MCF 10A (cell line): ENCODE data around the gene PDZD7. TPM values are rescaled to one million over a fixed set of nuclear protein-coding genes. Genes with fewer than 3 reads are reported as not detected.
"Not testable (repeated sequence)": the region's sequence is repeated elsewhere in the genome, so short reads cannot be mapped to it uniquely, and the experiment has no call there.

Experiments used
- BruUV-seq: library from RNA; stranded (reverse); fragments of 400-500 nt; replicated peaks from 2 replicates; lab custom pipeline; 2021; lab: Mats Ljungman, UMichigan
- CTCF ChIA-PET: fragments of 300-600 bp; sonication (Branson Sonifier 250); formaldehyde crosslinking; extraction: SDS; loops from one replicate; lab custom pipeline; 2021; ENCODE audit warnings: antibody characterized with exemption, inconsistent platforms; lab: Yijun Ruan, JAX
- POLR2A ChIA-PET: fragments of 300-600, 350-650 bp; sonication (Branson Sonifier 250); formaldehyde crosslinking; extraction: SDS; loops from one replicate; lab custom pipeline; 2020; ENCODE audit warnings: antibody characterized with exemption, inconsistent platforms; lab: Yijun Ruan, JAX
- DNase-seq: peaks from one replicate; pipeline ENCODE4 v3.0.0-alpha.2; 2018; ENCODE audit not compliant: unreplicated experiment
- H3K27ac Mint-ChIP-seq: one replicate; pipeline ENCODE4 v1.8.0; 2022; ENCODE audit warnings: mild to moderate bottlenecking, low read depth, mixed read lengths; ENCODE audit not compliant: unreplicated experiment
- H3K27me3 Mint-ChIP-seq: one replicate; pipeline ENCODE4 v1.8.0; 2022; ENCODE audit warnings: mixed read lengths; ENCODE audit not compliant: insufficient read depth, unreplicated experiment
- H3K36me3 Mint-ChIP-seq: one replicate; pipeline ENCODE4 v1.8.0; 2022; ENCODE audit warnings: mild to moderate bottlenecking, moderate library complexity, mixed read lengths; ENCODE audit not compliant: insufficient read depth, unreplicated experiment
- H3K4me1 Mint-ChIP-seq: one replicate; pipeline ENCODE4 v1.8.0; 2022; ENCODE audit warnings: mixed read lengths; ENCODE audit not compliant: insufficient read depth, unreplicated experiment
- H3K4me3 Mint-ChIP-seq: one replicate; pipeline ENCODE4 v1.8.0; 2022; ENCODE audit warnings: mild to moderate bottlenecking, moderate library complexity, mixed read lengths; ENCODE audit not compliant: unreplicated experiment
- H3K9me3 Mint-ChIP-seq: one replicate; pipeline ENCODE4 v1.8.0; 2022; ENCODE audit warnings: mixed read lengths; ENCODE audit not compliant: unreplicated experiment
- intact Hi-C: fragments of 100-400 bp; cut with micrococcal nuclease; formaldehyde crosslinking; loops from 2 replicates; pipeline ENCODE4 v1.14.1; 2022
- total RNA-seq: library from RNA; stranded (reverse); gene quantifications from 2 replicates; pipeline ENCODE4 v1.2.3, GENCODE V29; 2022
- TF ChIP-seq, protein P1 (sequence below): fragments of 200-600 bp; IDR thresholded peaks from one replicate; pipeline ENCODE4 v1.8.0; 2022; ENCODE audit warnings: antibody characterized with exemption, mild to moderate bottlenecking; ENCODE audit not compliant: unreplicated experiment

Gene PDZD7
- total RNA-seq, 1 experiment from 2014 or later: 0.58 TPM

GRCh38 chr10:101035916-101036702 is 5.2 kb upstream of the PDZD7 start:
- Mint-ChIP-seq H3K27me3 (no peaks in the 10 kb centered on the region), H3K27ac (no peak overlapping the region), H3K4me1 (peaks cover 22% of the 10 kb centered on the region), H3K9me3 (no peaks in the 10 kb centered on the region), H3K4me3 (no peak overlapping the region), H3K36me3 (peaks cover 31% of the 10 kb centered on the region)
- no peak for DNase-seq
- ChIA-PET CTCF (interaction anchor here (0.6 to 13.2 kb wide), 3 partner anchors 9 to 43 kb away, joined by 3 to 234 read pairs (median 3); partner anchors contain the start of gene KAZALD1), POLR2A (interaction anchor here (0.6 kb wide), 1 partner anchor 1092 kb away, joined by 3 read pairs; no protein-coding TSS in a partner anchor)
- intact Hi-C loops: no loop called here
- TF ChIP-seq, protein P1, sequence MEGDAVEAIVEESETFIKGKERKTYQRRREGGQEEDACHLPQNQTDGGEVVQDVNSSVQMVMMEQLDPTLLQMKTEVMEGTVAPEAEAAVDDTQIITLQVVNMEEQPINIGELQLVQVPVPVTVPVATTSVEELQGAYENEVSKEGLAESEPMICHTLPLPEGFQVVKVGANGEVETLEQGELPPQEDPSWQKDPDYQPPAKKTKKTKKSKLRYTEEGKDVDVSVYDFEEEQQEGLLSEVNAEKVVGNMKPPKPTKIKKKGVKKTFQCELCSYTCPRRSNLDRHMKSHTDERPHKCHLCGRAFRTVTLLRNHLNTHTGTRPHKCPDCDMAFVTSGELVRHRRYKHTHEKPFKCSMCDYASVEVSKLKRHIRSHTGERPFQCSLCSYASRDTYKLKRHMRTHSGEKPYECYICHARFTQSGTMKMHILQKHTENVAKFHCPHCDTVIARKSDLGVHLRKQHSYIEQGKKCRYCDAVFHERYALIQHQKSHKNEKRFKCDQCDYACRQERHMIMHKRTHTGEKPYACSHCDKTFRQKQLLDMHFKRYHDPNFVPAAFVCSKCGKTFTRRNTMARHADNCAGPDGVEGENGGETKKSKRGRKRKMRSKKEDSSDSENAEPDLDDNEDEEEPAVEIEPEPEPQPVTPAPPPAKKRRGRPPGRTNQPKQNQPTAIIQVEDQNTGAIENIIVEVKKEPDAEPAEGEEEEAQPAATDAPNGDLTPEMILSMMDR: no peak
- no TSS peak for BruUV-seq

DNA sequence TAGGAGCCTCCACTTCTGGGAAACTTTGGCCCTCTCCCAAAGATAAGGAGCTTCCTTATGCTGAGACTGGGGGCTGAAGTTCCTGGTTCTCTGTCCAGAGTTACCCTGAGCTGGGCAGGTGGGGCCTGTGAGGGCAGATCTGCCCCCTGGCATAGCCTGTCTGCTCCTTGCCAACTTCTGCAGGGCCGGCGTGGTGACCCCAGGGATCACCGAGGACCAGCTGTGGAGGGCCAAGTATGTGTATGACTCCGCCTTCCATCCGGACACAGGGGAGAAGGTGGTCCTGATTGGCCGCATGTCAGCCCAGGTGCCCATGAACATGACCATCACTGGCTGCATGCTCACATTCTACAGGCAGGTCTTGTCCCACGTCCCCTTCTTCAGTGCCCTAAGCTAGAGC is 4.4 kb upstream of the PDZD7 start:
- CTCF ChIA-PET: interaction anchor here (0.6 to 13.2 kb wide), 4 partner anchors 7 to 42 kb away, joined by 3 to 234 read pairs (median 4); partner anchors contain the start of gene KAZALD1

GRCh38 chr10:101034404-101034803 is 3.5 kb upstream of the PDZD7 start:
- ChIA-PET CTCF (interaction anchor here (0.6 to 13.2 kb wide), 4 partner anchors 8 to 33 kb away, joined by 3 to 234 read pairs (median 4); partner anchors contain the start of gene KAZALD1), POLR2A (interaction anchor here (0.7 to 4.4 kb wide), 3 partner anchors 8 to 858 kb away, joined by 3 to 82 read pairs (median 3); no protein-coding TSS in a partner anchor)
- DNase-seq, H3K4me3 Mint-ChIP-seq, H3K27me3 Mint-ChIP-seq, BruUV-seq, H3K27ac Mint-ChIP-seq, H3K9me3 Mint-ChIP-seq: not testable (repeated sequence)
- Mint-ChIP-seq H3K36me3 (peaks cover 28% of the 10 kb centered on the region), H3K4me1 (peaks cover 19% of the 10 kb centered on the region)
- intact Hi-C loops: loop anchor here (5.0 kb wide), 1 partner anchor 33 kb away; no protein-coding TSS in a partner anchor

More for the DNA sequence above, 4.4 kb upstream of the PDZD7 start:
- no TSS peak for BruUV-seq
- no peak for DNase-seq
- intact Hi-C loops: no loop called here
- H3K27ac Mint-ChIP-seq: no peak overlapping the region
- TF ChIP-seq, protein P1: no peak
- H3K4me1 Mint-ChIP-seq: peaks cover 19% of the 10 kb centered on the region
- H3K4me3 Mint-ChIP-seq: no peak overlapping the region
- no peaks in the 10 kb centered on the region for H3K9me3 Mint-ChIP-seq
- POLR2A ChIA-PET: interaction anchor here (0.6 to 0.8 kb wide), 2 partner anchors 858 to 1093 kb away, joined by 3 read pairs; no protein-coding TSS in a partner anchor
- no peaks in the 10 kb centered on the region for H3K27me3 Mint-ChIP-seq
- peaks cover 28% of the 10 kb centered on the region for H3K36me3 Mint-ChIP-seq

GRCh38 chr10:101033276-101033675 is 2.3 kb upstream of the PDZD7 start:
- Mint-ChIP-seq H3K27me3 (no peaks in the 10 kb centered on the region), H3K27ac (peak overlapping the region; percentile 94), H3K9me3 (no peaks in the 10 kb centered on the region), H3K4me1 (peaks cover 30% of the 10 kb centered on the region), H3K36me3 (peaks cover 22% of the 10 kb centered on the region), H3K4me3 (peak overlapping the region; percentile 93)
- DNase-seq: no peak
- TF ChIP-seq, protein P1: no peak
- ChIA-PET CTCF (interaction anchor here (1.0 to 13.2 kb wide), 5 partner anchors 8 to 33 kb away, joined by 3 to 234 read pairs (median 14); partner anchors contain the start of gene KAZALD1), POLR2A (interaction anchor here (0.6 to 4.4 kb wide), 7 partner anchors 9 to 46 kb away, joined by 3 to 82 read pairs (median 5); partner anchors contain the start of genes MRPL43 and TWNK)
- BruUV-seq: no TSS peak
- intact Hi-C loops: loop anchor here (5.0 kb wide), 1 partner anchor 34 kb away; no protein-coding TSS in a partner anchor
